Type B pancreatic cell (in vitro differentiated cells): ENCODE results near the gene OTULINL. TPM values are rescaled to one million over a fixed set of nuclear protein-coding genes. Genes with fewer than 3 reads are reported as not detected.

Source experiments
- DNase-seq: peaks from one replicate; pipeline ENCODE4 v3.0.0; 2021; ENCODE audit warnings: mixed read lengths; ENCODE audit not compliant: unreplicated experiment; ENCODE audit errors: extremely low spot score
- H3K27ac Mint-ChIP-seq: 2 replicates; pipeline ENCODE4 v1.8.0; 2021; ENCODE audit warnings: mild to moderate bottlenecking, mixed read lengths
- H3K27me3 Mint-ChIP-seq: 2 replicates; pipeline ENCODE4 v1.8.0; 2021; ENCODE audit warnings: mixed read lengths
- H3K36me3 Mint-ChIP-seq: 2 replicates; pipeline ENCODE4 v1.8.0; 2021; ENCODE audit warnings: mixed read lengths
- H3K4me1 Mint-ChIP-seq: one replicate; pipeline ENCODE4 v1.8.0; 2021; ENCODE audit warnings: mixed read lengths; ENCODE audit not compliant: unreplicated experiment
- H3K4me3 Mint-ChIP-seq: 2 replicates; pipeline ENCODE4 v1.8.0; 2021; ENCODE audit warnings: mild to moderate bottlenecking, mixed read lengths
- H3K9me3 Mint-ChIP-seq: 2 replicates; pipeline ENCODE4 v1.8.0; 2021; ENCODE audit warnings: mixed read lengths
- CTCF ChIP-seq: fragments of 200-600 bp; sonication (generic); conservative IDR thresholded peaks from 2 replicates; pipeline ENCODE4 v1.5.0; 2021; ENCODE audit warnings: antibody characterized with exemption, mild to moderate bottlenecking
- total RNA-seq: library from RNA; stranded (reverse); gene quantifications from 2 replicates; pipeline ENCODE4 v1.2.1, GENCODE V29; 2021; ENCODE audit warnings: low replicate concordance

Gene OTULINL
- total RNA-seq, 1 donor from 2014 or later: 7.1 TPM

DNA sequence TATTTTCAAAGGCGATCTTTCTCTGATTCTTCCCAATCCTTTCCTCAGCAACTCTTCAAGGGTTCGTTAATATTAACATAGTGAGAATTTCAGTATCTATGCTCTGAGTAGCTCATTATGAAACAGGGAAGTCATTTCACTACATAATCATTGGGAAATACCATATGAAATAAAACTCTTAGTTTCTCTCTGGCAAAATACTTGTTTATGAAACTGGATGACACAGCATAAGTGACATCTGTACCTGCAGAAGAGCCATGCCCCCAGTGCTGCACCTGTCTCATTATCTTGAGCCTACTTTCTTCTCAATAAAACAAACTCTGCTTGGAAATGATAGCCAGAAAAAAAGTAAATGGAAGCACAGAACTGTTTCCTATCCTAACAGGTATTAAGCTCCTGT is 49.1 kb downstream of the OTULINL start:
- H3K4me1 Mint-ChIP-seq: no peaks in the 10 kb centered on the region
- no peaks in the 10 kb centered on the region for H3K36me3 Mint-ChIP-seq
- TF ChIP-seq CTCF: no peak
- H3K4me3 Mint-ChIP-seq: no peak overlapping the region
- no peaks in the 10 kb centered on the region for H3K9me3 Mint-ChIP-seq
- no peak for DNase-seq
- H3K27me3 Mint-ChIP-seq: peaks cover under 1% of the 10 kb centered on the region
- H3K27ac Mint-ChIP-seq: no peak overlapping the region

DNA sequence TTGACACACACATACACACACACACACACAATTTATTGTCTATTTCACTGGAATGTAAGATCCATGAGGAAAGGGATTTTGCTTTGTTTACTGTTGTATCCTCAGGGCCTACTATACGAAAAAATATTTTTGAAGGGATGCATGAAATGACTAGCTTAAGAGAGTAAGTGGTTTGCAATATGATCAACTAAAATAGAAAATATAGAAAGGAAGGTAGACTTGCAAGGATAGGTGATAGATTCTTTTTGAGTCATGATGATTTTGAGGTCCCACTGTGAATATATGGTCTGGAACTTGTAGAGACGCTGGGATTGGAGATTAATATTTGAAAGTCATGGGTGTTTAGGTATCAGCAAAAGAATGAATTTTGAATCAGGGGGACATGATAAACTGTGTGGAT is 54.1 kb downstream of the OTULINL start:
- no peaks in the 10 kb centered on the region for H3K9me3 Mint-ChIP-seq

DNA sequence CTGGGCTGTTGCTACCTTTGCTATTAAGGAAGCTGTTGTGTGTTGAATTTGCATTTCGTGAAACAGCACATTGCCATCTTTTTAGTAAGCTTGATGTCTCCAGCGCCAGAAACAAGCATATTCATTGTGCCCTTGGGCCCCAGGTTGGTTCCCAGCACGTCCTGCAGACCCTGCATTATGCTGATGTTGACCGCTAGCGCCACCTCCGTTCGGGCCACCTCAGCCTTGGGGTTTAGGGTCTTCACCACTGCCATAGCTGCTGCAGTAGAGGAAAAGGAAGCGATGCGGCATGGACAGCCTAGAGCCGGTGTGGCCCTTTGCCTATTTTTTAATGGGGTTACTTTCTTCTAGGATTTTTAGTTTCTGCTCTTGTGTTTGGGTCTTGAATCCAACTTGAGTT is 59.2 kb downstream of the OTULINL start:
- no peaks in the 10 kb centered on the region for H3K4me1 Mint-ChIP-seq
- H3K27ac Mint-ChIP-seq: no peak overlapping the region
- DNase-seq: no peak
- H3K36me3 Mint-ChIP-seq: no peaks in the 10 kb centered on the region
- TF ChIP-seq CTCF: no peak
- H3K4me3 Mint-ChIP-seq: no peak overlapping the region
- no peaks in the 10 kb centered on the region for H3K9me3 Mint-ChIP-seq
- peaks cover 17% of the 10 kb centered on the region for H3K27me3 Mint-ChIP-seq

More for the DNA sequence above, 54.1 kb downstream of the OTULINL start:
- no peak overlapping the region for H3K4me3 Mint-ChIP-seq
- no peaks in the 10 kb centered on the region for H3K36me3 Mint-ChIP-seq
- H3K27me3 Mint-ChIP-seq: peaks cover 11% of the 10 kb centered on the region
- no peak for TF ChIP-seq CTCF
- H3K27ac Mint-ChIP-seq: no peak overlapping the region
- H3K4me1 Mint-ChIP-seq: no peaks in the 10 kb centered on the region
- no peak for DNase-seq

- peaks cover 22% of the 10 kb centered on the region for H3K27me3 Mint-ChIP-seq
- H3K27ac Mint-ChIP-seq: no peak overlapping the region
- no peak for TF ChIP-seq CTCF
- H3K36me3 Mint-ChIP-seq: no peaks in the 10 kb centered on the region
- H3K9me3 Mint-ChIP-seq: no peaks in the 10 kb centered on the region
- no peaks in the 10 kb centered on the region for H3K4me1 Mint-ChIP-seq
- no peak for DNase-seq
- H3K4me3 Mint-ChIP-seq: no peak overlapping the region
Observed at GRCh38 chr5:14644623-14645237, 63.1 kb downstream of the OTULINL start.

DNA sequence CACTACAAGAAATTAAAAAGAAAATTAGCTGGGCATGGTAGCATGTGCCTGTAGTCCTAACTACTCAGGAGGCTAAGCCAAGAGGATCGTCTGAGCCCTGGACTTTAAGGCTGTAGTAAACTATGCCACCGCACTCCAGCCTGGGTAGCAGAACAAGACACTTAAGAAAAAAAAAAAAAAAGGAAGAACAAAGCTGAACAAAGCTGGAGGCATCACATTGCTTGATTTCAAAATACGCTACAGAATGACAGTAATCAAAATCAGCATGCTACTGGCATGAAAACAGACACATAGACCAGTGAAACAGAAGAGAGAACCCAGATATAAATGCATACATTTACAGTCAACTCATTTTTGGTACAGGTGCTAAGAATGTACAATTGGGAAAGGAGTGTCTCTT is 68.5 kb downstream of the OTULINL start:
- H3K36me3 Mint-ChIP-seq: no peaks in the 10 kb centered on the region
- peaks cover 30% of the 10 kb centered on the region for H3K27me3 Mint-ChIP-seq
- no peak overlapping the region for H3K27ac Mint-ChIP-seq
- no peak overlapping the region for H3K4me3 Mint-ChIP-seq
- no peaks in the 10 kb centered on the region for H3K9me3 Mint-ChIP-seq
- H3K4me1 Mint-ChIP-seq: no peaks in the 10 kb centered on the region
- no peak for TF ChIP-seq CTCF
- DNase-seq: no peak
